ENCODE results near the gene UTP11.

DNA sequence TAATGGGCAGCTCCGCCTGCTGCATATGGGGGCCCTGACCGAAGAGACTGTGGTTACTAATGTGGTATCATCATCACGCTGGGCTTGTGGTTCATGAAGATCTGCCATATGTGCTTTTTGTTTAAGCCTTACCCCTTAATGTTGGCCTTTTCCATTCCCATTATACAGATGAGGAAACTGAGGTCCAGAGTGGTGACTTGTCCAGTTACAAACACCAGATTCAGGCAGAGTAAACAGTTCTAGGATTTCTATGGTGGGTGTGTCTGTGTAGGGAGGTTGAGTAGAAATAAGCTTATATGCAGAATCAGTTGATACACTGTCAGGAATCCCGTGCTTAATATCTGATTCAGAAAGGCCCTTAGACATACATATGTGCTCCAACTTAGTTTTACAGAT, 691 bp downstream of the UTP11 start:
- TF ChIP-seq EZH2phosphoT487 (IDR thresholded peaks at IDR 0.05; ENCODE audit: insufficient read depth, low read depth) (no peak), EZH2 (IDR thresholded peaks at IDR 0.05; ENCODE audit: insufficient read depth, poor library complexity, severe bottlenecking) (no peak)

Measured in GM23248 (cell line).